Right forelimb (tissue), 1 donor: ENCODE measurements around the gene TTC1.
"Not testable (repeated sequence)": the region's sequence is repeated elsewhere in the genome, so short reads cannot be mapped to it uniquely, and the experiment has no call there.

Experiments
- DNase-seq: peaks from one replicate; pipeline ENCODE4 v3.0.0-alpha.2; 2018

Gene TTC1

DNA sequence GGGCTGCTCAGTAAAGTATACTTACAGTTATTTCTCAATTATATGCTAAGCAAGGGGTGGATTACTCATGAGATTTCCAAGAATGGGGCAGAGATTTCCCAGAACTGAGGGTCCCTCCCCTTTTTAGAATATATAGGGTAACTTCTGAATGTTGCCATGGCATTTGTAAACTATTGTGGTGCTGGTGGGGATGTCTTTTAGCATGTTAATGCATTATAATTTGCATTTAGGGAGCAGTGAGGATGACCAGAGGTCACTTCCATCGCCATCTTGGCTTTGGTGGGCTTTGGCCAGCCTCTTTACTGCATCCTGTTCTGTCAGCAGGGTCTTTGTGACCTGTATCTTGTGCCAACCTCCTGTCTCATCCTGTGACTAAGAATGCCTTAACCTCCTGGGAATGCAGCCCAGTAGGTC lies 35.5 kb downstream of the TTC1 start:
- DNase-seq = no peak

DNA sequence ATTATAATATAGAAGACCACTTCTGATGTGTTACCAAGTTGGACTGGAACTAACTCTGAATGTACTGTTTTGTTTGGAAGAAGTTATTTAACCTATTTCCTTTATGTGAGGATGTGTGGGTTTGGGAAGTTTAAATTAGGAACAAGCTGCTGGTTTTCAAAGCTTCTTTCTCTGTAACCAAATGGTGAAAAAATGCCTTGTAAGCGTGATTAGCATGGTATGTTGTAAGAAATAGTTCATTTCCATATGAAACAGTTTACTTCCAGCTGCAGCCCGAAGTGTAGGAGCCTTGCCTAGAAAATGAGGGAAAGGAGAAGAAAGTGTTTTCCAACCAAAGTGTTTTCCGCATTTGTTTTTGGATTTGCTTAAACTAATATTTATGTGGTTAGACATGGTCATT lies 36.0 kb downstream of the TTC1 start:
- no peak for DNase-seq

DNA sequence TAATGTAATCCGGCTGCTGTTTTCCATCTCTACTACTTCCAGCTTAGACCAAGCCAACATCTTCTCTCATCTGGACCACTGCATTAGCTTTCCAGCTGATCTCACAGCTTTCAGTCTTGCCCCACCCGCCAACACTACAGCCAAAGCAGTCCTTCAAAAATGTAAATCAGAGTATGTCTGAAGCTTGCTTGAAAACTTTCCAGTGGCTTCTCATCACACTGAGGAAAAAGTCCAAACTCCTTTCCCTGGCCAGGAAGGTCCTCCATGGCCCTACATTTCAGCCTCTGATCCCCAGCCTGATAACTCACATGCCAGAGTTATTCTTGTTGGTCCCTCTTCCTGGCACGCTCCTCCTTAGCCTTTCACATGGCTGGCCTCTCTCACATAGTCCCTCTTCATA lies 38.5 kb downstream of the TTC1 start:
- no peak for DNase-seq

DNA sequence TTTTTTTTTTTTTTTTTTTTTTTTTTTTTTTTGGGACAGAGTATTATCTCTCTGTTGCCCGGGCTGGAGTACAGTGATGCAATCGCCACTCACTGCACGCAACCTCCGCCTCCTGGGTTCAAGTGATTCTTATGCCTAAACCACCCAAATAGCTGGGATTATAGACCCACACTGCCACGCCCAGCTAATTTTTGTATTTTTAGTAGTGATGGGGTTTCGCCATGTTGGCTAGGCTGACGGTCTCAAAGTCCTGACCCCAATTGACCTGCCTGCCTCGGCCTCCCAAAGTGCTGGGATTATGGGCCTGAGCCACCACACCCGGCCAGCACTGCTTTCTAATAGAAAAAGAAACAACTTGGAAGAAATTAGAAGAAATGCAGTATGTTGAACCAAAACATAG lies 39.2 kb downstream of the TTC1 start:
- DNase-seq = no peak

DNA sequence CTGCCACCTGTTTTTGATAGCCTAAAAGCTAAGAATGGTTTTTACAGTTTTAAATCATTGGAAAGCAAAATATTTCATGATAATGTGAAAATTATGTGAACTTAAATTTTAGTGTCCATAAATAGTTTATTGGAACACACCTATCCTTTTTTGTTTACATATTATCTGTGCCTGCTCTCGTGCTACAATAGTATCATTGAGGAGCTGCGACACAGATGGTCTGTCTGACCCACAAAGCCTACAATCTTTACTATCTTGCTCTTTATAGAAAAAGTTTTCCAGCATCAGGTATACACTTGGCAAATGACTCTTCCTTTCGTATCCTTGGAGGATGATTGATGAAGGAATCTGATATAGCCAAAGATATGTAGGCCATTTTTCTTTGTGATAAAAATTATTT lies 40.2 kb downstream of the TTC1 start:
- no peak for DNase-seq

DNA sequence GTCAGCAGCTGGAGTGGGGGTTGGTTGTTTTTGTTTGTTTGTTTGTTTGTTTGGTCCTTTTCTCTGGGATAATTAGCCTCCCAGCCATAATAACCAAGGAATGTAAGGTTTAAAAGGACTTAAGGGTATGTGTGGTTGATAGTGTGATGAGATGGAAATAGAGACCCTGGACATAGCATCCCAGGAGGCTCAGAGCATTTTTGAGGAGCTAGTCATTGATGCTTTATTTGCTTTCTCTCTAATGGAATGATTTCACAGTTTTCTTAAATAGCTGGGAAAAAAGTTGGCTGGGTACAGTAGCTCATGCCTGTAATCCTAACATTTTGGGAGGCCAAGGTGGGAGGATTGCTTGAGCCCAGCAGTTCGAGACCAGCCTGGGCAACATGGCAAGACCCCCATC lies 45.1 kb downstream of the TTC1 start:
- DNase-seq = no peak

DNA sequence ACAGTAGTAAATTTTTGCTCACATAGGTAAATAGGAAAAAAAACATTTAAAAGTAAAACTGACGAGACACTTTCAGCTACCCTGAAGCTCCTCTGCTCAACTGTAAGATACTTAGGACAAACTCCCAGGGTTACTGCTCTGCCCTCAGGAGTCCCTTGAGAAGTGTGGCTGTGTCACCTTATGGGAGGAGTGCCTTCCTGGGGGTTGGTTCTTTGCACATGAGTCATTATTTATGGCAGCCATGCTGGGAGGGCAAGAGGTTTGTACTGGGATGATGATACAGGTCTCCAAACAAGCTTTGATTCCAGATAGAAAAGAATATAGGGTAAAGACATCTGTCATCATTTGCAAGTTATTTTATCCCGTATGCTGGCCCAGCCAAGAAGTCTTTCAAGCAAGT lies 45.9 kb downstream of the TTC1 start:
- no peak for DNase-seq

DNA sequence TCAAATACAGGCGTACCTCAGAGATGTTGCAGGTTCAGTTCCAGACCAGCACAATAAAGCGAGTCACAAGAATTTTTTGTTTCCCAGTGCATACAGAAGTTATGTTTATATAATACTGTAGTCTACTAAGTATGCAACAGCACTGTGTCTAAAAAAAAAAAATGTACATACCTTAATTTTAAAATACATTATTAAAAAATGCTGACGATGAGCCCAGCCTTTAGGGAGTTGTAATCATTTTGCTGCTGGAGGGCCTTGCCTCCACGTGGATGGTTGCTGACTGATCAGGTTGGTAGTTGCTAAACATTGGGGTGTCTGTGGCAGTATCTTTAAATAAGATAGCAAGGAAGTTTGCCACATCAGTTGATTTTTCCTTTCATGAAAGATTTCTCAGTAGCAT lies 48.3 kb downstream of the TTC1 start:
- no peak for DNase-seq

DNA sequence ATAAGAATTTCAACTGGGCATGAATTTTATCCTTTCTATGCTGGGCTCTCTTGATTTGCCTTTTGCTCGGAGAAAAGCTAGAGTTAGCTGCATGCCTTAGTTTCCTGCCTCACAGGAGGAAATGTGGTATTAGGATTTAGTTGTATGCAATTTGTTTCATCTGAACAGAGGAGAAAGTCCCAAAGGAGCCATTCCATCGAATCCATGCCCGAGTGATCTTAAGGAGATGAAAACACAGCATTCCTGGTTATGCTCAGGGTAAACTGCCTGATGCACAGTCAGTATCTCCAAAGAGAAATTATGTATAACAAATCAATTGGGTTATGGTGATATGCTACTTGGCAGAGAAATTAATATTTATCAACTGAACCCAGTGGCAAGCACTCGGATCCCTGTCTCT lies 51.1 kb downstream of the TTC1 start:
- no peak for DNase-seq

DNA sequence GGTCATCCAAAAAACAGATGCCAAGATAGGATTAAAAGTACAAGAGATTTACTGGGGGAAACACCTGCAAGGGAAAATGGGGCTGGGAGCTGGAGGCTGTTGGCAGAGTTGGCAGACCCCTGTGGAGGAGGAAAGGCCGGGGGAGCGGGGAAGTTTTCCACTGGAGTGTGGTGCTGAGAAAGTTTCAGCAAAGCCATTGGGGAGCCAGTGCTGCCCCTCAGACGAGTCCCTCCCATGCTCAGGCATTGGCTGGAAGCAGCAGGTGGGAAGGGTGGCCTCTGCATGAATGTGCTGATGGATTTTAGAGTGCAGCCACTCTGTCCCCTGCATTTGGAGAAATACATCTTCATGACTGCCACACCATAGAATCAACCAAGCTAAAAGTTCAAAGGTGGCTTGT lies 52.8 kb downstream of the TTC1 start:
- DNase-seq = no peak

DNA sequence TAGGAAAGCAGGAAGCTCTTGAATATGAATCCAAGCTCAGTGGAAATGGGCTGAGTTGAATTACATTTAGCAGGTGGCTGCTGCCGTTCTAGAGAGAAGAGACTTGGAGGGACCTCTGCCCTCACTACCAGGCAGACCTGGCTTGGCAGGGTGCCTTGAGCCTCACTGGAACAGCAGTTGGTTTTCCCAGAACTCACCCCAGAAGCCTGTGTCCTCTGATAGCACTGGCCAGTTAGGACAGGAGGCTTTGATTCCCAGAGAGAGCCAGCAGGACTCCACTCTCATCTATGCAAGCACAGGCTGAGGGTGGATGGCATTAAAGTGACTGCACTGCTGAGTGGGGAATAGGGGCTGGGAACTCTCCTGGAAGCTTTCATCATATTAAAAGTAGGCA lies 55.5 kb downstream of the TTC1 start:
- DNase-seq = no peak

DNA sequence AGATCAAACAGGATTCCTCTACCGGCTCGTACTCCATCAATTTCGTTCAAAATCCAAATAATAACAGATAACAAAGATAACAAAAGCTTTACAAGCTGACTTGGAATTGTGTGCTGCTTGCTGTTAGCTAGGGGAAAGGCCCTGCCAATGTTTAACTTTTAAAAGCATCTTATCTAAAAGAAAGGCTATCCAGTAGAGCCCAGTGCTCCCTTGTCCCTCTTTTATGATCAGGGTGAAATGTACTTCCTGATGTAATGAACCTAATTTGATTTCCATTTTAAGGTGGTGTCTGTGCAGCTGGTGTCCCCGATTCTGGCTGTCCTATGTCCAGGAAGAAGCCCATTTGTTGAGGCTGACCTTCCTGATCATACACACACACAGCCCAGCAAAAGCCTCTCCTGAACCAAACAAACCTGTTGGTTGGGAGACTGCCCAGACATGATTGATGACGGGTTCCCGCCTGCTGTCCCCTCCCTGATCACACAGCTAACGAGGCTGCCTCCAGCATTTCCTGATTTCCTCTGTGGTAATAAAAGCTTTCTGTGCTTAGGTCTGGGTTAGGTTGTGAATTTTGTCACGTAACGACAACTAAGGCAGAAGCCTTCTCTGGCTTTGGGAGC lies 56.2 kb downstream of the TTC1 start:
- DNase-seq = no peak

DNA sequence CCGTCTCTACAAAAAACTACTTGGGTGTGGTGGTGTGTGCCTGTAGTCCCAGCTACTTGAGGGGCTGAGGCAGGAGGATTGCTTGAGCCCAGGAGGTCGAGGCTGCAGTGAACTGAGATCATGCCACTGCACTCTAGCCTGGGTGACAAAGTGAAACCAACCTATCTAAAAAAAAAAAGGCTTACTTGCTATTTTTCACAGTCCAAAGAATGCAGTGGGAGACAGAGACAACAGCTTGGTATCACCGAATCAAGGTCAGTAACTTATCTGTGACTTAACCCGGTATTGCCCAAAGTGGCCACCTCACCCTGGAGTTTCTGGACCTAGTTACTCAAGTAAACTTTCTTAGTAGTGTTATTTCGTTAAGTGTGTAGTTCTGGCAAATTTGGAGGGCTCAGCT lies 60.2 kb downstream of the TTC1 start:
- not testable (repeated sequence) for DNase-seq

DNA sequence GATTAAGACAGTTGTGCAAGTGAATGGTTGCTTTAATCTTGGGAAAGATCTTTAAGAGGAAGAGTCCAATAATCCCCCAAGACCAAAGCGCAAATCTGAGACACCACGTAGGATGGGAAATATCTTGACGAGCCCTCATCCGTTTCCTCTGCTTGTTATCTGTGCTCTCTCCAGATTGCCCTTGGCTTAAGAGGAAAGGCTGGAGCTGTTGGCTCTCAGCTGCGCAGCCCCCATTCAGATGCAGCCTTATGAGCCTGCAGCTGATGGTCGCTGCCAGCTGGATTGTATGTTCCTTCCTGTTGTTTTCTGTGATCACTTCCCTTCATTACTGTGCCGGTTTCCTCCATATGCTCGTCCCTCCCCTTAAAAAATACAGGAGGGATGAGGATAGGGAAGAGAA lies 62.6 kb downstream of the TTC1 start:
- no peak for DNase-seq

DNA sequence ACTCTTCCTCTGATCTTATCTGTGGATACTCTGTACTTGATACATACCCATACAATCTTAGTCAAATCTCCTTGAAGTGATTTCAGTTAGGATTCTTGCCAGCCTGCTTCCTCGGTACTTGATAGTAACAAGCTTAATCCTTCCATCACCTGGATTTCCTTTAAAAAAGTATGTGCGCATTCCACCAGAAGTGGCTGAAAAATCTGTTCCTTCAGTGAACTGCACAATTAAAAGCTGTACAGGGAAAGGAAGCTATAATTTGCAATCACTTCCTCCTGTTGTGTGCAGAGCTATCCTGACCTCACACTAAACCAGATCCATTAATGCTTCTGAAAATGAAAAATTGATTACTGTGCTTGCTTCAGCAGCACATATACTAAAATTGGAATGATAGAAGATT lies 63.0 kb downstream of the TTC1 start:
- DNase-seq = no peak

DNA sequence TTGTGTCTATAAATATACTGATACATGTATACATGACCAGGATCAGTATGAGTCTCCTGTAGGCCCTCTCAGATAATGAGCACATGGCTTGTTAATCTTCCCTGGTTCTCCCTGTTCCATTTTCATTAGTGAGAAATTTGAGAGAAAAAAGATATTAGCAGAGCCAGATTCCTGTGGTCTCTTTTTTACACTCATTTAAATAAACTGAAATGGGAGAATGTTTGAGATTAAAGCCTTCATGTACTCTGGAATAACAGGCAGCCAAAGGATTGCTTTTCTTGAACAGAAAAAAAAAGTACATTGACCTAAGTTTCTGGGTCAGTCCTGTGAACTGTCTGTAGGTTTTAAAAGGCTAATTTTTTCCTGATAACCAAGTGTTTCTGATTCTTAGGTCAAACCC lies 66.1 kb downstream of the TTC1 start:
- DNase-seq = no peak

DNA sequence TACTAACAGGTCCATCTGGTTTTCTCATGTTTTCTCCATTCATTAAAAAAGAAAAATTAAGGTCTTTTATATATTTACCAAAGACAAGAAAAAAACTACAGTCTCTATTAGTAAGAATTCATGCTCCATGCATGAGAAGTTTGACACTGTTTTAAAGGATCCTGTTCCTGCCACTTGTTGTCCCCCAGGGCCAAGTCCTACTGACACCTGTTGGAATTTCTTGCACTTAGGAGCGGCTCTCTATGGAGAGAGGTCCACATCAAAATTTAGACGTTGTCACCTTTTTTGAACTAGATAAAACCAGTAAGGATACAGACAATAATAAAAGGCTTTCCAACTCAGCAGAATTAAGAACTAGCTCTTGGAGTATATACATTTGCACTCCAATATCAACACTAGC lies 68.1 kb downstream of the TTC1 start:
- DNase-seq = no peak

DNA sequence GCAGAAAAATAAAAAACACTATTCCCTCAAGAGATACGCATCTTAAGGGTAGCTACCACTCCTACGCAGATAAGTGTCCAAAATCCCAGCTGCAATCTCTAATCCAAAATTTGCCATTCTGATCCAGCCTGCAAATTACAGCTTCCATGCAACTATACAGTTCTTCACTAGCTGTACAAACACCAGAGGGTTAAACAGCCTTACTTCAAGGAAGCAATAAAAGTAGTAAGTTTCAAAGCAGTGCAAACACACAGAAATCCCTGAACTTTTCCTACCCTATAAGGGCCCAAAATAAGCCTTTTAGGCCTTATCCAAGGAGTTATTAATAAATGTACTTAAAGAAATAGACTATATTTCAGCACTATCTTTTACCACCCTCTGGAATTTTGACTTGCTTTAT lies 70.8 kb downstream of the TTC1 start:
- no peak for DNase-seq

DNA sequence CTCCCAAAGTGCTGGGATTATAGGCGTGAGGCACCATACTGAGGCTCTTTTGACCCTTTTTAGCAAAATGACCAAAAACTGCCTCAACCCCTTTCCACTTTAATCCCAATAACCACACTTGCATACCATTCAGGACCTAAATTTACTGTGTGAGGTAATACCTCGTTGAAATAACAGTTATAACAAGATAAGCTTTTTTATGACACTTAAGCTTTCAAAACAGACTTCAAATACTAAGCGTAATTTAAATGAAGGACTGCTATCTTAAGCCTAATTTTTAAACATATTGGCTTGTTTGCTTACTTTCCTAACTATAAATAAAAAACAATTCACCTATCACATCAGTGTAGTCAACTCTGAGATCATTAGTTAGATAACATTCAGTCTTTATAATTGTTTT lies 72.6 kb downstream of the TTC1 start:
- no peak for DNase-seq

DNA sequence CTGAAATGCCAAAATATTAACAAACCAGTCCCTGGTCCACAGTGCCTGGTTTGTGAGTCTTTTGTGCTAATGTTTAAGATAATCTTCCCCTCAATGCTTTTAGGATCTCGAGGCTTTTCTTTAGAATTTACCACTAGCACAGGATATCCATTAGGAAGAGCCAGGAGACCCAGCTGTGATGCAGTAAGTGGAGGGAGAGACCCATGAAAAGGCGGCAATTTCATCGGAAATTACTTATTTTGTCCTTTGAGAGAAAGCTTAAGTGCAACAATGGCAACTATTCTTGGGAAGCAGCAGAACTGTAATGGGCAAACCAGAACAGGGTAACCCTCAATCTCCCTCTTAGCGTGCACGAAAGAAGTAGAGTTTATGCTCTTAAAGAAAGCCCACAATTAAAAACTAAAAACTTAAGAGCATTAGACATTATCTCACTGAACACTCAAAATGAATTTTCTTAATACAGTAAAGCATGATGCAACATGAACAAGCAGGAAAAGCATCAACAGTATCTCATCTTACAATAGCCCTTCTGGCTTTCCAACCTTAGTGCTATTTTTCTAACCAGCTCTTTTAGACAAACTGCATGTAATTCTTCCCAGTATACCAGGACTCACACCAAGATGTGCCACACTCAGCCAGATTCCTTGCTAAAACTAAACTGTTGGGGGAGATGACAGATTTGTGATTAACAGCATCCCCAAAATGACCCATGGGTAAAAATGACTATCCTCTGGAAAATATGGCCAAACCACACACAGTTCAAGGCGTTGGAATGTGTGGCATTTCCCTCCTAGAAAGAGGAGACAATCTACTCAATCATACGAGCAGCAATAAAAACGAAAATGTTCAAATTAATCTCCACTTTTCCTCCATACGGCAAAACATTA lies 73.9 kb downstream of the TTC1 start:
- no peak for DNase-seq

DNA sequence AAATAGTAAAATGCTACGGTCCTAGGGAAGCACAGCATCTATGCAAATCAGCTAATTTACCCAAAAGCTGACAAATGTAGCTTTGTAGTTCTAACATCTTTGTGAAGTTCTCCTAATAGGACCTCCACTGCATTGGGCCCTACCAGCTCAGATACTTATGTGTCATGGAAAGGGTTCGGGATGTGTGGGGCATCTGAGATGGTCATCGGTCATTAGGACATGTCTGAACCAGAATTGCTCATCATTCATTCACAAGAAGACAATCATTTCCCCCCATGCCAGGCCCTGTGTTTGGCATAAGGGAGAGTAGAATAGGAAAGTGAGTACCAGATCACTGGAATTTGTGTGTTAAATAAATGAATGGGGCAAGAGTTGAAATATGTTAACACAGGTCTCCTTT lies 74.6 kb downstream of the TTC1 start:
- no peak for DNase-seq

DNA sequence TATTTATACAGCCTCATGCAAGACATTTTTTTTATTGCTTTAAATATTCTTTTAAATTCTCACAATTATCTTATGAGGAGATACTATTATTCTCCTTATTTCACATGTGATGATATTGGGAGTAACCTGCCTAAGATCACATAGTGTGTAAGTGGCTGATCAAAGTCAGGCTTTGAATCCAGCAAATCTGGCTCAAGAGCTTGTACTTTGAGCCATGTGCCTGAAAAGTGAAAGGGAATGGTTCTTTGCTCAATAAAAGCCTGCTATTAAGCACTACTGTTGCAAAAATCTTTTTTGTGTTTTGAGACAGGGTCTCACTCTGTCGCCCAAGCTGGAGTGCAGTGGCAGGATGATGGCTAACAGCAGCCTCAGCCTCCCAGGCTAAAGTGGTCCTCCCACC lies 75.2 kb downstream of the TTC1 start:
- no peak for DNase-seq

DNA sequence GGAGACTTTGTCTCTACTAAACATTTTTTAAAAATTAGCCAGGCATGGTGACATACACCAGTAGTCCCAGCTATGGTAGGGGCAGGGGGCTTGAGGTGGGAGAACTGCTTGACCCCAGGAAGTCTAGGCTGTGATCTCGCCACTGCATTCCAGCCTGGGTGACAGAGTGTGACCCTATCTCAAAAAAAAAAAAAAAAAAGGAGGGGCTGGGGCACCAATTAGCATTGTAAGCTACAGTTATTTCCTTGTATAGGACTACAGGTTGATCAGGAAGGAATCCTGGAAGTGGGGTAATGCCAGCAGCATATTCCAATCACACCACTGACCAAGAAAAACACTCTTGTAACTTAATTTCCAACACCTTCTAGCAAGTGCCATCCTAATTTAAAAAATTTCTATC lies 78.3 kb downstream of the TTC1 start:
- DNase-seq = no peak

DNA sequence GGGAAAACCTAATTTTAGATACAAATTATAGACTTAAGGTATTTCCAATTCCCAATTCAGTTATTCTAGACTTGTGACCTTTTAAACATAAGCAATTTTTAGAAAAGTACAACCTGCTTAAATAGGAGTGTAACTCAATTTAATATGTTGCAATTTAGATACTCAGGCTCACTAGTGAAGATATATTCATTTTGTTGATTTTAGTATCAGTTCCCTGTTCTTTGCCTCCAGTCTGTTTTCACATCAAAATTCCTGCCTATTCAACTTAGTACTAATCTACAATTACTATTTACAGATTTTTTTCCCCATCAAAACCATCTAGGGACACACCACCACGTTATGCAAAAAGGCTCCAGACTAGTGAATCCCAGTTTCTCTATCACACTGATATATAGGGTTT lies 79.9 kb downstream of the TTC1 start:
- DNase-seq = no peak

DNA sequence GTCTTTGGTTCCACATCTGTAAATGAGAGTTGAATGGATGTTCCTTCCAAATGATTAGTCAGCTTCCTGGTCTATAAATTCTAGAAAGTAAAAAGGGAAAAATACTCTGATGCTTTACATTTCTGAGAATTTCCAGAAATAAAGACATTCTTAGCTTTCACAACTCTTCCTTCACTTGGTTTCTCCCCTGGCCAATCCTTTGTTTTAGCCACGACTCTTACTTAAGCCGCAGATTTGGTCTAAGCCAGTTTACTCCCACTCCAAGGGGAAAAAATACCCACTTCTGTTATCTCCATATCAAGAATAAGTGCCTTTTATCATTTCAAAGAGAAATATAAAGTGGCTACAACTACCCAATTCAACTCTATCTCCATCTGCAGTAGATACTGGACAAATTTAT lies 80.6 kb downstream of the TTC1 start:
- no peak for DNase-seq
